Calu3 (cell line): ENCODE data around the gene SLCO4A1. TPM values are rescaled to one million over a fixed set of nuclear protein-coding genes. Genes with fewer than 3 reads are reported as not detected.

ENCODE experiments used
- BruUV-seq: library from RNA; stranded (reverse); fragments of 400-500 nt; replicated peaks from 2 replicates; lab custom pipeline; 2021; lab: Mats Ljungman, UMichigan
- CTCF ChIA-PET: fragments of 300-600 bp; sonication (Branson Sonifier 250); formaldehyde crosslinking; loops from one replicate; lab custom pipeline; 2022; ENCODE audit warnings: antibody characterized with exemption; lab: Charles Lee
- DNase-seq: peaks from one replicate; pipeline ENCODE4 v3.0.0; 2022
- H3K27ac Mint-ChIP-seq: one replicate; pipeline ENCODE4 v1.8.0; 2022; ENCODE audit warnings: mixed read lengths; ENCODE audit not compliant: unreplicated experiment
- H3K27me3 Mint-ChIP-seq: one replicate; pipeline ENCODE4 v1.8.0; 2022; ENCODE audit warnings: mixed read lengths; ENCODE audit not compliant: unreplicated experiment
- H3K36me3 Mint-ChIP-seq: one replicate; pipeline ENCODE4 v1.8.0; 2022; ENCODE audit warnings: mild to moderate bottlenecking, moderate library complexity, mixed read lengths; ENCODE audit not compliant: insufficient read depth, unreplicated experiment
- H3K4me1 Mint-ChIP-seq: one replicate; pipeline ENCODE4 v1.8.0; 2022; ENCODE audit warnings: mild to moderate bottlenecking, low read depth, mixed read lengths; ENCODE audit not compliant: unreplicated experiment
- H3K4me3 Mint-ChIP-seq: one replicate; pipeline ENCODE4 v1.8.0; 2022; ENCODE audit warnings: mild to moderate bottlenecking, low read depth, moderate library complexity, mixed read lengths; ENCODE audit not compliant: unreplicated experiment
- H3K9me3 Mint-ChIP-seq: one replicate; pipeline ENCODE4 v1.8.0; 2022; ENCODE audit warnings: low read depth, mixed read lengths; ENCODE audit not compliant: unreplicated experiment
- intact Hi-C: fragments of 100-400 bp; cut with micrococcal nuclease; formaldehyde crosslinking; loops from one replicate; pipeline ENCODE4 v1.10.0; 2022; ENCODE audit not compliant: unreplicated experiment
- total RNA-seq: library from RNA; stranded (reverse); gene quantifications from 2 replicates; pipeline ENCODE4 v1.2.3, GENCODE V29; 2022
- TF ChIP-seq, protein P1 (sequence below): fragments of 200-600 bp; IDR thresholded peaks from one replicate; pipeline ENCODE4 v1.8.0; 2022; ENCODE audit warnings: antibody characterized with exemption; ENCODE audit not compliant: unreplicated experiment

SLCO4A1 gene
- total RNA-seq, 1 experiment from 2014 or later = 63.9 TPM

DNA sequence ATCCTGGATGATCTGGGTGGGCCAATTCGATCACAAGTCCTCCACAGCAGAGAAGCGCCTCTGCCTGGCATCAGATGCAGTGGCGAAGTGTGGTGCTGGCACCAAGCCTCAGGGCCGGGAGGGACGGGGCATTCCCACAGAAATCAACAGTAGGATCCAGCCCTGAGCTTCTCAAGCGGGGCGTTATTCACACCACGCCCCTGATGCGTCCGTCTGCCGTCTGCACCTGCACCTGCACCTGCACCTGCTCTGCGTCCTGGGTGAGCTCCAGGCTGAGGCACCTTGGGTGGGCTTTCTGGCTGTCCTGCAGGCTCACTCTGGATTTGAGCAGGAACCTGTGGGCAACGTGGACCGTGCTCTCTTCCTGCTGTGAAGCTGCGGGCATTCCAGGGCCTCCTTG is 52.6 kb downstream of the SLCO4A1 start:
- no peaks in the 10 kb centered on the region for H3K4me1 Mint-ChIP-seq

DNA sequence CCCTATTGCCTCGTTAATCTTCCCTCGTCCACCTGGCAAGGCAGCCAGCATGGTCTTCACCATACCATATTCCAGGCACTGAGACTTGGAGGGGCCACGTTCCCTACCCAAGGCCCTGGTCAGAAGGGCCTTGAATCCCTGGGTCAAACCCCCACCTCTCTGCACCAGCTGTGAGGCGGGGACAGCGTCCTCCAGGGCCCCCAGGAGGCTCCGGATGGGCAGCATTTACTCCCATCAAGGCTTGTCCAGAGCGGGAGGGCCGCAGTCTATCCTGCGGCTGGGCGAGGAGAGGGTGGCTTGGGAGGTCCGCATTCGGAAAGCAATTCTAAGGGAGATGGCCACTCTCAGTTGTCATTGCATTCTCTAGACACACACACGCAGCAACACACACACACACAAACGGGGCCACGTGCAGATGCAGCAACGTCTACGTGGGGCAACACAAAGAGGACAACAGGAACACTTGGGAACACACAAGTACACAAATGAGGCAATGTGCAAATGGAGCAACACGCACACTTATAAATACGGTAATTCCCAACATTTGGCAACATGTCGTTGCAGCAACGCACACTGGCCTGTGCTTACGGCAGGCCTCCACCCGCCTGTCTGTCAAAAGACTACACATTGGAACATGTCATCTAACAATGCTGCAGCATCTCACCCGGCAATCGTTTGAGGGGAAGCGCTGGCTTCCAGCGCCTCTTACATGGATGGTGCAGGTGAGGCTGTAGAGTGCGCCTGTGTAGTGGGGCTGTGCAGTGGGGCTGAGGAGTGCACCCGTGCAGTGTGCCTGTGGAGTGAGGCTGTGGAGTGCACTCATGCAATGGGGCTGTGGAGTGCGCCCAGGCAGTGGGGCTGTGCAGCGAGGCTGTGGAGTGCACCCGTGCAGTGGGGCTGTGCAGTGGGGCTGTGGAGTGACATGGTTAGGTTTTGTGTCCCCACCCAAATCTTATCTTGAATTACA is 53.4 kb downstream of the SLCO4A1 start:
- TF ChIP-seq, protein P1, sequence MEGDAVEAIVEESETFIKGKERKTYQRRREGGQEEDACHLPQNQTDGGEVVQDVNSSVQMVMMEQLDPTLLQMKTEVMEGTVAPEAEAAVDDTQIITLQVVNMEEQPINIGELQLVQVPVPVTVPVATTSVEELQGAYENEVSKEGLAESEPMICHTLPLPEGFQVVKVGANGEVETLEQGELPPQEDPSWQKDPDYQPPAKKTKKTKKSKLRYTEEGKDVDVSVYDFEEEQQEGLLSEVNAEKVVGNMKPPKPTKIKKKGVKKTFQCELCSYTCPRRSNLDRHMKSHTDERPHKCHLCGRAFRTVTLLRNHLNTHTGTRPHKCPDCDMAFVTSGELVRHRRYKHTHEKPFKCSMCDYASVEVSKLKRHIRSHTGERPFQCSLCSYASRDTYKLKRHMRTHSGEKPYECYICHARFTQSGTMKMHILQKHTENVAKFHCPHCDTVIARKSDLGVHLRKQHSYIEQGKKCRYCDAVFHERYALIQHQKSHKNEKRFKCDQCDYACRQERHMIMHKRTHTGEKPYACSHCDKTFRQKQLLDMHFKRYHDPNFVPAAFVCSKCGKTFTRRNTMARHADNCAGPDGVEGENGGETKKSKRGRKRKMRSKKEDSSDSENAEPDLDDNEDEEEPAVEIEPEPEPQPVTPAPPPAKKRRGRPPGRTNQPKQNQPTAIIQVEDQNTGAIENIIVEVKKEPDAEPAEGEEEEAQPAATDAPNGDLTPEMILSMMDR = no peak
- H3K4me3 Mint-ChIP-seq = no peak overlapping the region
- CTCF ChIA-PET = no interaction called here
- H3K36me3 Mint-ChIP-seq = no peaks in the 10 kb centered on the region
- no peak for DNase-seq
- no peaks in the 10 kb centered on the region for H3K4me1 Mint-ChIP-seq
- H3K9me3 Mint-ChIP-seq = no peaks in the 10 kb centered on the region
- intact Hi-C loops = no loop called here
- H3K27me3 Mint-ChIP-seq = peaks cover 89% of the 10 kb centered on the region
- no peak overlapping the region for H3K27ac Mint-ChIP-seq
- no TSS peak for BruUV-seq

More for the DNA sequence above, 52.6 kb downstream of the SLCO4A1 start:
- Mint-ChIP-seq H3K9me3 (no peaks in the 10 kb centered on the region), H3K27ac (no peak overlapping the region), H3K4me3 (no peak overlapping the region), H3K36me3 (no peaks in the 10 kb centered on the region), H3K27me3 (peaks cover 89% of the 10 kb centered on the region)
- DNase-seq = no peak
- BruUV-seq = no TSS peak
- TF ChIP-seq, protein P1 = no peak
- CTCF ChIA-PET = no interaction called here
- intact Hi-C loops = no loop called here

DNA sequence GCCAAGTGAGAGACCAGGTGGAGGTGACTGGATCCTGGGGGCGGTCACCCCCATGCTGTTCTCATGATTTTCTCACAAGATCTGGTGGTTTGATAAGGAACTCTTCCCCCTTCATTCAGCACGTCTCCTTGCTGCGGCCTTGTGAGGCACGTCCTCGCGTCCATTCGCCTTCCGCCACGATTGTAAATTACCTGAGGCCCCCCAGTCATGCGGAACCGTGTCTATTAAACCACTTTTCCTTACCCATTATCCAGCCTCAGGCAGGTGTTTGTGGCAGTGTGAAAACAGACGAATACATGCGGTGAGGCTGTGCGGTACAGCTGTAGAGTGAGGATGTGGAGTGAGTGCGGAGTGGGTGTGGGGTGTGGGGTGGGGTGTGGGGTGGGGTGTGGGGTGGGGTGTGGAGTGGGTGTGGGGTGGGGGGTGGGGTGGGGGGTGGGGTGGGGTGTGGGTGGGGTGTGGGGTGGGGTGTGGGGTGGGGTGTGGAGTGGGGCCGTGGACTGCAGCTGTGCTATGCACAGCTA is 54.2 kb downstream of the SLCO4A1 start:
- Mint-ChIP-seq H3K9me3 (no peaks in the 10 kb centered on the region), H3K4me1 (no peaks in the 10 kb centered on the region), H3K27ac (no peak overlapping the region), H3K36me3 (no peaks in the 10 kb centered on the region), H3K4me3 (no peak overlapping the region), H3K27me3 (peaks cover 89% of the 10 kb centered on the region)
- CTCF ChIA-PET = interaction anchor here (0.7 to 1.6 kb wide), 2 partner anchors 10 to 133 kb away, joined by 3 to 4 read pairs; no protein-coding TSS in a partner anchor
- BruUV-seq = no TSS peak
- intact Hi-C loops = no loop called here
- TF ChIP-seq, protein P1 = no peak
- no peak for DNase-seq

DNA sequence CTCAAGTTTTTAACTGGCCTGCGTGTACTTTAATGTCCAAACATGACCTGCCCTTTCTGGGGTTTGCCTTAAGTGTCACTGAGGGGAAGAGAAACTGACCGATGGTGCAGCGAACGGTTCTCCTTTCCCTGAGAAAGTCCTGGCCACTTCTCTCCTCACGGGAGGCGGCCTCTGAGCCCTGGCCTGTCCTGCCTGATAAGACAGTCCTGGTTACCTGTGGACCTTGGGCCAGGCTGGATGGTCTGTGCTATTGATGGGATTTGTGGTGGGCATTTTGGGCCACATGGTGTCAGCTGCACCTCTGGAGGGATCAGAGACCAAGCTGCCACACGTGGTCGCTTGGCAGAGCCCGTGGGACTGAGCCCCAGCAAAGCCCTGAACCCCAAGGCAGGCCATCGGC is 54.7 kb downstream of the SLCO4A1 start:
- no peak overlapping the region for H3K27ac Mint-ChIP-seq
- no TSS peak for BruUV-seq
- intact Hi-C loops = no loop called here
- H3K4me3 Mint-ChIP-seq = no peak overlapping the region
- H3K27me3 Mint-ChIP-seq = peaks cover 89% of the 10 kb centered on the region
- H3K9me3 Mint-ChIP-seq = no peaks in the 10 kb centered on the region
- no peak for DNase-seq
- H3K4me1 Mint-ChIP-seq = no peaks in the 10 kb centered on the region
- CTCF ChIA-PET = interaction anchor here (0.7 to 1.6 kb wide), 4 partner anchors 11 to 134 kb away, joined by 3 to 4 read pairs (median 4); no protein-coding TSS in a partner anchor
- TF ChIP-seq, protein P1 = no peak
- H3K36me3 Mint-ChIP-seq = no peaks in the 10 kb centered on the region
